Panc1 (cell line): ENCODE data around the gene MAGI2.
"Not testable (repeated sequence)": the region's sequence is repeated elsewhere in the genome, so short reads cannot be mapped to it uniquely, and the experiment has no call there.

Source experiments
- POLR2AphosphoS5 ChIP-seq: IDR thresholded peaks from 2 replicates; pipeline ENCODE4 v1.6.1; 2012; ENCODE audit warnings: mild to moderate bottlenecking, low read depth, low read length, moderate library complexity
- TCF7L2 ChIP-seq: IDR thresholded peaks from 2 replicates; pipeline ENCODE4 v1.6.1; 2011; ENCODE audit warnings: mild to moderate bottlenecking, low read depth, low read length, inconsistent platforms
- TF ChIP-seq, protein P1 (sequence below): fragments of 450-650 bp; IDR thresholded peaks from 2 replicates; pipeline ENCODE4 v1.5.1; 2017; ENCODE audit warnings: mild to moderate bottlenecking

DNA sequence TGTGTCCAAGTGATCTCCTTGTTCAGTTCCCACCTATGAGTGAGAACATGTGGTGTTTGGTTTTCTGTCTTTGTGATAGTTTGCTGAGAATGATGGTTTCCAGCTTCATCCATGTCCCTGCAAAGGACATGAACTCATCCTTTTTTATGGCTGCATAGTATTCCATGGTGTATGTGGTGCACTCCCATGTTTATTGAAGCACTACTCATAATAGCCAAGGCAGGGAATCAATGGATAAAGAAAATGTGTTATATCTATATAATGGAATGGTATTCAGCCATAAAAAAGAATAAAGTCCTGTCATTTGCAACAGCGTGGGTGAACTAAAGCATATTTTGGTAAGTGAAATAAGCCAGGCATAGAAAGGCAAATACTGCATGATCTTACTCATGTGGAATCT is 1213.3 kb downstream of the MAGI2 start:
- TF ChIP-seq, protein P1, sequence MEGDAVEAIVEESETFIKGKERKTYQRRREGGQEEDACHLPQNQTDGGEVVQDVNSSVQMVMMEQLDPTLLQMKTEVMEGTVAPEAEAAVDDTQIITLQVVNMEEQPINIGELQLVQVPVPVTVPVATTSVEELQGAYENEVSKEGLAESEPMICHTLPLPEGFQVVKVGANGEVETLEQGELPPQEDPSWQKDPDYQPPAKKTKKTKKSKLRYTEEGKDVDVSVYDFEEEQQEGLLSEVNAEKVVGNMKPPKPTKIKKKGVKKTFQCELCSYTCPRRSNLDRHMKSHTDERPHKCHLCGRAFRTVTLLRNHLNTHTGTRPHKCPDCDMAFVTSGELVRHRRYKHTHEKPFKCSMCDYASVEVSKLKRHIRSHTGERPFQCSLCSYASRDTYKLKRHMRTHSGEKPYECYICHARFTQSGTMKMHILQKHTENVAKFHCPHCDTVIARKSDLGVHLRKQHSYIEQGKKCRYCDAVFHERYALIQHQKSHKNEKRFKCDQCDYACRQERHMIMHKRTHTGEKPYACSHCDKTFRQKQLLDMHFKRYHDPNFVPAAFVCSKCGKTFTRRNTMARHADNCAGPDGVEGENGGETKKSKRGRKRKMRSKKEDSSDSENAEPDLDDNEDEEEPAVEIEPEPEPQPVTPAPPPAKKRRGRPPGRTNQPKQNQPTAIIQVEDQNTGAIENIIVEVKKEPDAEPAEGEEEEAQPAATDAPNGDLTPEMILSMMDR, result not testable (repeated sequence)
- TF ChIP-seq POLR2AphosphoS5, TCF7L2: not testable (repeated sequence)
